Mesenchymal stem cell (in vitro differentiated cells and primary cell): Measurements from ENCODE around the gene SLN.

Experiments used
- DNase-seq: peaks from one replicate; pipeline ENCODE4 v3.0.0-alpha.2; 2013
- H2AFZ ChIP-seq: one replicate; pipeline ENCODE4 v1.6.1; 2013; ENCODE audit warnings: low read depth, mild to moderate bottlenecking, control low read depth, inconsistent platforms, low read length, moderate library complexity
- H2AK5ac ChIP-seq: 2 replicates; pipeline ENCODE4 v1.6.1; 2013; ENCODE audit warnings: low read length, moderate library complexity, mild to moderate bottlenecking, inconsistent platforms; ENCODE audit not compliant: severe bottlenecking
- H2BK120ac ChIP-seq: one replicate; pipeline ENCODE4 v1.6.1; 2013; ENCODE audit warnings: low read depth, mild to moderate bottlenecking, inconsistent platforms, low read length, moderate library complexity
- H2BK12ac ChIP-seq, 2 experiments: one replicate each; pipeline ENCODE4 v1.6.1; 2013; ENCODE audit warnings: inconsistent platforms in 2 of 2, low read length in 2 of 2, mild to moderate bottlenecking in 2 of 2, moderate library complexity in 2 of 2, control low read depth in 1 of 2
- H2BK15ac ChIP-seq: one replicate; pipeline ENCODE4 v1.6.1; 2013; ENCODE audit warnings: mild to moderate bottlenecking, low read depth, inconsistent platforms; ENCODE audit not compliant: poor library complexity, severe bottlenecking
- H2BK5ac ChIP-seq: 2 replicates; pipeline ENCODE4 v1.6.1; 2013; ENCODE audit warnings: low read depth, mild to moderate bottlenecking, low read length, control low read depth, inconsistent platforms; ENCODE audit not compliant: poor library complexity, severe bottlenecking
- H3K14ac ChIP-seq, 2 experiments: one replicate each; pipeline ENCODE4 v1.6.1; 2013; ENCODE audit warnings: inconsistent platforms in 2 of 2, low read length in 2 of 2, control low read depth in 1 of 2, mild to moderate bottlenecking in 1 of 2, moderate library complexity in 1 of 2
- H3K18ac ChIP-seq, 2 experiments: one replicate each; pipeline ENCODE4 v1.6.1; 2013; ENCODE audit warnings: inconsistent platforms in 2 of 2, low read length in 2 of 2, control low read depth in 1 of 2, low read depth in 1 of 2, mild to moderate bottlenecking in 1 of 2
- H3K23ac ChIP-seq, 2 experiments: one replicate each; pipeline ENCODE4 v1.6.1; 2013; ENCODE audit warnings: inconsistent platforms in 2 of 2, low read length in 2 of 2, mild to moderate bottlenecking in 2 of 2, moderate library complexity in 2 of 2, control low read depth in 1 of 2
- H3K27ac ChIP-seq: 2 replicates; pipeline ENCODE4 v1.5.1; 2013; ENCODE audit warnings: mild to moderate bottlenecking, moderate library complexity, low read length, control low read depth, inconsistent platforms; ENCODE audit not compliant: poor library complexity, severe bottlenecking
- H3K27me3 ChIP-seq, 2 experiments: 2 replicates each; pipeline versions ENCODE4 v1.6.1 to v1.7.0; 2013; ENCODE audit warnings: low read length in 2 of 2, mild to moderate bottlenecking in 2 of 2, moderate library complexity in 2 of 2, control low read depth in 1 of 2, inconsistent platforms in 1 of 2; ENCODE audit not compliant: control insufficient read depth in 1 of 2, insufficient read depth in 1 of 2
- H3K36me3 ChIP-seq, 2 experiments: 2 replicates each; pipeline versions ENCODE4 v1.6.1 to v1.7.0; 2013; ENCODE audit warnings: low read length in 2 of 2, control low read depth in 1 of 2, inconsistent platforms in 1 of 2, low read depth in 1 of 2, mild to moderate bottlenecking in 1 of 2; ENCODE audit not compliant: insufficient read depth in 2 of 2, control insufficient read depth in 1 of 2
- H3K4ac ChIP-seq, 2 experiments: one replicate each; pipeline ENCODE4 v1.6.1; 2013; ENCODE audit warnings: inconsistent platforms in 2 of 2, low read length in 2 of 2, mild to moderate bottlenecking in 2 of 2, moderate library complexity in 2 of 2, control low read depth in 1 of 2, low read depth in 1 of 2
- H3K4me1 ChIP-seq: 2 replicates; pipeline ENCODE4 v1.6.1; 2013; ENCODE audit warnings: low read depth, low read length, control low read depth; ENCODE audit not compliant: control insufficient read depth, insufficient read depth
- H3K4me2 ChIP-seq: 2 replicates; pipeline ENCODE4 v1.6.1; 2013; ENCODE audit warnings: low read length, mild to moderate bottlenecking, inconsistent platforms; ENCODE audit not compliant: poor library complexity, severe bottlenecking
- H3K4me3 ChIP-seq, 2 experiments: 2 replicates each; pipeline versions ENCODE4 v1.5.1 to v1.7.0; 2013; ENCODE audit warnings: low read length in 2 of 2, mild to moderate bottlenecking in 2 of 2, control low read depth in 1 of 2, low read depth in 1 of 2; ENCODE audit not compliant: insufficient read depth in 1 of 2
- H3K79me1 ChIP-seq: replicated peaks from 2 replicates; pipeline ENCODE4 v1.6.1; 2013; ENCODE audit warnings: mild to moderate bottlenecking, control low read depth, low read length, inconsistent platforms; ENCODE audit not compliant: poor library complexity, severe bottlenecking
- H3K9ac ChIP-seq: 2 replicates; pipeline ENCODE4 v1.7.0; 2013; ENCODE audit warnings: mild to moderate bottlenecking, low read length, moderate library complexity
- H3K9me3 ChIP-seq: 2 replicates; pipeline ENCODE4 v1.7.0; 2013; ENCODE audit warnings: mild to moderate bottlenecking, low read length; ENCODE audit not compliant: control insufficient read depth
- H4K8ac ChIP-seq: one replicate; pipeline ENCODE4 v1.6.1; 2013; ENCODE audit warnings: inconsistent platforms, mild to moderate bottlenecking, low read length, moderate library complexity
- H4K91ac ChIP-seq: one replicate; pipeline ENCODE4 v1.6.1; 2013; ENCODE audit warnings: mild to moderate bottlenecking, low read length, inconsistent platforms
- WGBS: methylation state at CpG from one replicate; pipeline ENCODE4 v1.1.7; 2013; ENCODE audit warnings: mixed read lengths; 5-methylcytosine and 5-hydroxymethylcytosine counted together

The SLN gene

GRCh38 chr11:107719557-107720302, 7.9 kb upstream of the SLN start:
- H2AFZ ChIP-seq = no peak overlapping the region
- H3K27ac ChIP-seq = no peak overlapping the region
- peak overlapping the region; percentile 39 for H3K9ac ChIP-seq
- H4K8ac ChIP-seq = no peak overlapping the region
- no peaks in the 10 kb centered on the region for H3K9me3 ChIP-seq
- H3K27me3 ChIP-seq = peaks cover 0 to 25% of the 10 kb centered on the region in 2 experiments
- whole genome bisulfite sequencing = 88% methylated on average over 5 of the region's 7 CpGs
- no peak overlapping the region for H3K4ac ChIP-seq
- no peak overlapping the region for H3K4me3 ChIP-seq
- H3K4me2 ChIP-seq = no peak overlapping the region
- no peak overlapping the region for H4K91ac ChIP-seq
- no peaks in the 10 kb centered on the region for H3K36me3 ChIP-seq
- no peak overlapping the region for H2BK5ac ChIP-seq
- no peak overlapping the region for H3K18ac ChIP-seq
- no peaks in the 10 kb centered on the region for H3K4me1 ChIP-seq
- no peak overlapping the region for H2AK5ac ChIP-seq
- no peak for DNase-seq
- no peak overlapping the region for H3K14ac ChIP-seq
- no peaks in the 10 kb centered on the region for H3K79me1 ChIP-seq
- no peak overlapping the region for H2BK15ac ChIP-seq
- H2BK120ac ChIP-seq = no peak overlapping the region
- no peak overlapping the region for H2BK12ac ChIP-seq
- H3K23ac ChIP-seq = no peak overlapping the region

- no peak overlapping the region for H3K4ac ChIP-seq
- H2BK12ac ChIP-seq = no peak overlapping the region
- no peak overlapping the region for H3K4me3 ChIP-seq
- DNase-seq = no peak
- H3K18ac ChIP-seq = no peak overlapping the region
- no peak overlapping the region for H3K27ac ChIP-seq
- no peaks in the 10 kb centered on the region for H3K79me1 ChIP-seq
- H3K4me2 ChIP-seq = no peak overlapping the region
- no peak overlapping the region for H2BK120ac ChIP-seq
- H2AFZ ChIP-seq = no peak overlapping the region
- no peak overlapping the region for H3K9ac ChIP-seq
- no peak overlapping the region for H3K14ac ChIP-seq
- no peak overlapping the region for H2BK15ac ChIP-seq
- H3K36me3 ChIP-seq = no peaks in the 10 kb centered on the region
- peaks cover 0 to 25% of the 10 kb centered on the region in 2 experiments for H3K27me3 ChIP-seq
- whole genome bisulfite sequencing = 100% methylated on average over 1 of the region's 3 CpGs
- H3K4me1 ChIP-seq = no peaks in the 10 kb centered on the region
- no peak overlapping the region for H2AK5ac ChIP-seq
- H3K23ac ChIP-seq = no peak overlapping the region
- no peaks in the 10 kb centered on the region for H3K9me3 ChIP-seq
- H4K91ac ChIP-seq = no peak overlapping the region
- H2BK5ac ChIP-seq = no peak overlapping the region
- no peak overlapping the region for H4K8ac ChIP-seq
Observed at GRCh38 chr11:107719073-107719472, 7.2 kb upstream of the SLN start.

- no peak overlapping the region for H3K18ac ChIP-seq
- H3K36me3 ChIP-seq = no peaks in the 10 kb centered on the region
- H2BK15ac ChIP-seq = no peak overlapping the region
- no peak overlapping the region for H2BK120ac ChIP-seq
- H3K14ac ChIP-seq = no peak overlapping the region
- H3K27ac ChIP-seq = no peak overlapping the region
- H3K4me2 ChIP-seq = no peak overlapping the region
- H3K9ac ChIP-seq = no peak overlapping the region
- no peak overlapping the region for H2BK5ac ChIP-seq
- no peak overlapping the region for H3K4me3 ChIP-seq
- WGBS = 58% methylated on average over 3 of the region's 4 CpGs
- H3K23ac ChIP-seq = no peak overlapping the region
- no peak overlapping the region for H2AK5ac ChIP-seq
- H3K27me3 ChIP-seq = peaks cover 0 to 25% of the 10 kb centered on the region in 2 experiments
- no peak overlapping the region for H4K8ac ChIP-seq
- H2AFZ ChIP-seq = no peak overlapping the region
- no peak overlapping the region for H4K91ac ChIP-seq
- H3K9me3 ChIP-seq = no peaks in the 10 kb centered on the region
- H3K4me1 ChIP-seq = no peaks in the 10 kb centered on the region
- H2BK12ac ChIP-seq = no peak overlapping the region
- no peak for DNase-seq
- H3K79me1 ChIP-seq = no peaks in the 10 kb centered on the region
- H3K4ac ChIP-seq = no peak overlapping the region
Observed at GRCh38 chr11:107716884-107717532, 5.2 kb upstream of the SLN start.

- Histone ChIP-seq H3K4me3 (no peak overlapping the region), H3K4ac (no peak overlapping the region), H3K4me1 (no peaks in the 10 kb centered on the region), H3K23ac (no peak overlapping the region), H2BK12ac (no peak overlapping the region), H2BK120ac (no peak overlapping the region), H2BK15ac (no peak overlapping the region), H3K27ac (no peak overlapping the region), H3K9me3 (no peaks in the 10 kb centered on the region), H3K14ac (no peak overlapping the region), H4K91ac (no peak overlapping the region), H3K27me3 (peaks cover 0 to 16% of the 10 kb centered on the region in 2 experiments), H3K18ac (no peak overlapping the region), H3K4me2 (no peak overlapping the region), H3K9ac (no peak overlapping the region), H4K8ac (no peak overlapping the region), H2AK5ac (no peak overlapping the region), H2BK5ac (no peak overlapping the region), H3K36me3 (no peaks in the 10 kb centered on the region), H3K79me1 (no peaks in the 10 kb centered on the region), H2AFZ (no peak overlapping the region)
- DNase-seq = no peak
- WGBS = 100% methylated on average over 2 of the region's 3 CpGs
Observed at GRCh38 chr11:107713009-107713408, 1.2 kb upstream of the SLN start.
